Loucy (cell line): Measurements from ENCODE around the gene EIF3B.
A peak's percentile ranks its signal among the peaks of the same experiment; 100 is the strongest.

Experiments used
- H2AFZ ChIP-seq: fragments of 200-600 bp; sonication (generic); 2 replicates; pipeline ENCODE4 v1.6.0; 2016; ENCODE audit warnings: antibody characterized with exemption, mild to moderate bottlenecking, low read length, moderate library complexity
- H3F3A ChIP-seq: fragments of 200-600 bp; 2 replicates; pipeline ENCODE4 v1.6.0; 2016; ENCODE audit warnings: antibody characterized with exemption, low read depth, mild to moderate bottlenecking
- H3K27me3 ChIP-seq: fragments of 200-600 bp; sonication (generic); 2 replicates; pipeline ENCODE4 v1.6.1; 2014; ENCODE audit warnings: low read length, mild to moderate bottlenecking; ENCODE audit not compliant: insufficient read depth, poor library complexity, severe bottlenecking
- H3K36me3 ChIP-seq: fragments of 200-600 bp; sonication (generic); 2 replicates; pipeline ENCODE4 v1.6.1; 2016; ENCODE audit warnings: low read length; ENCODE audit not compliant: insufficient read depth
- H3K4me1 ChIP-seq: fragments of 200-600 bp; sonication (generic); 2 replicates; pipeline ENCODE4 v1.5.1; 2014; ENCODE audit warnings: low read length, mild to moderate bottlenecking; ENCODE audit not compliant: insufficient read depth, poor library complexity, severe bottlenecking
- H3K4me2 ChIP-seq: fragments of 200-600 bp; sonication (generic); 2 replicates; pipeline ENCODE4 v1.6.0; 2014; ENCODE audit warnings: antibody characterized with exemption, low read length, low read depth, mild to moderate bottlenecking; ENCODE audit not compliant: poor library complexity, severe bottlenecking
- H3K4me3 ChIP-seq: fragments of 200-600 bp; sonication (generic); 2 replicates; pipeline ENCODE4 v1.5.1; 2014; ENCODE audit warnings: low read length, mild to moderate bottlenecking, mixed read lengths; ENCODE audit not compliant: poor library complexity, severe bottlenecking
- H3K79me2 ChIP-seq: fragments of 200-600 bp; sonication (generic); 2 replicates; pipeline ENCODE4 v1.6.1; 2014; ENCODE audit warnings: low read length; ENCODE audit not compliant: insufficient read depth
- H3K9ac ChIP-seq: fragments of 200-600 bp; sonication (generic); 2 replicates; pipeline ENCODE4 v1.6.0; 2014; ENCODE audit warnings: mild to moderate bottlenecking, low read depth, low read length, moderate library complexity; ENCODE audit not compliant: poor library complexity, severe bottlenecking
- H3K9me2 ChIP-seq: fragments of 200-600 bp; sonication (generic); replicated peaks from 2 replicates; pipeline ENCODE4 v1.6.1; 2016; ENCODE audit warnings: low read depth, low read length, mixed read lengths
- H3K9me3 ChIP-seq: fragments of 200-600 bp; sonication (generic); 2 replicates; pipeline ENCODE4 v1.6.1; 2014; ENCODE audit warnings: mild to moderate bottlenecking, antibody characterized with exemption, low read length, low read depth; ENCODE audit not compliant: insufficient read depth
- H4K20me1 ChIP-seq: fragments of 200-600 bp; sonication (generic); 2 replicates; pipeline ENCODE4 v1.6.0; 2014; ENCODE audit warnings: antibody characterized with exemption, low read length, mild to moderate bottlenecking; ENCODE audit not compliant: insufficient read depth, poor library complexity, severe bottlenecking
- EZH2phosphoT487 ChIP-seq: fragments of 200-600 bp; IDR thresholded peaks from 2 replicates; pipeline ENCODE4 v1.6.1; 2018; ENCODE audit warnings: antibody characterized with exemption, mild to moderate bottlenecking, moderate library complexity, borderline replicate concordance
- TF ChIP-seq, protein P1 (sequence below): fragments of 200-600 bp; sonication (generic); conservative IDR thresholded peaks from 2 replicates; pipeline ENCODE4 v1.5.1; 2014; ENCODE audit warnings: mild to moderate bottlenecking, antibody characterized with exemption, low read length

The EIF3B gene

DNA sequence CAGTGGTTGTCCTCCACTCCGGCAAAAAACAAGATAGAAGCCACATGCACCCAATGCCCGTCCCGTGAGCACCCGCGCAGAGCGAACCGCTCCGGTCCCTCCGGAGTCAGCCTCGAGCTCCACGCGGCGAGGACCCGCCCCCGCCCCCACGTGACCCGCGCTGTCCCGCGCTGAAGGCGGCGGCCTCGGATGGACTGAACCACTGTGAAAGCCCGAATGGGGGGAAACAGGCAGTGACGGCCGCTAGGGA, 766 bp upstream of the EIF3B start:
- no peaks in the 10 kb centered on the region for H3F3A ChIP-seq
- H3K27me3 ChIP-seq, result no peaks in the 10 kb centered on the region
- peak overlapping the region; percentile 99 for H3K4me3 ChIP-seq
- no peaks in the 10 kb centered on the region for H3K9me3 ChIP-seq
- H3K9me2 ChIP-seq, result no peaks in the 10 kb centered on the region
- TF ChIP-seq, protein P1, sequence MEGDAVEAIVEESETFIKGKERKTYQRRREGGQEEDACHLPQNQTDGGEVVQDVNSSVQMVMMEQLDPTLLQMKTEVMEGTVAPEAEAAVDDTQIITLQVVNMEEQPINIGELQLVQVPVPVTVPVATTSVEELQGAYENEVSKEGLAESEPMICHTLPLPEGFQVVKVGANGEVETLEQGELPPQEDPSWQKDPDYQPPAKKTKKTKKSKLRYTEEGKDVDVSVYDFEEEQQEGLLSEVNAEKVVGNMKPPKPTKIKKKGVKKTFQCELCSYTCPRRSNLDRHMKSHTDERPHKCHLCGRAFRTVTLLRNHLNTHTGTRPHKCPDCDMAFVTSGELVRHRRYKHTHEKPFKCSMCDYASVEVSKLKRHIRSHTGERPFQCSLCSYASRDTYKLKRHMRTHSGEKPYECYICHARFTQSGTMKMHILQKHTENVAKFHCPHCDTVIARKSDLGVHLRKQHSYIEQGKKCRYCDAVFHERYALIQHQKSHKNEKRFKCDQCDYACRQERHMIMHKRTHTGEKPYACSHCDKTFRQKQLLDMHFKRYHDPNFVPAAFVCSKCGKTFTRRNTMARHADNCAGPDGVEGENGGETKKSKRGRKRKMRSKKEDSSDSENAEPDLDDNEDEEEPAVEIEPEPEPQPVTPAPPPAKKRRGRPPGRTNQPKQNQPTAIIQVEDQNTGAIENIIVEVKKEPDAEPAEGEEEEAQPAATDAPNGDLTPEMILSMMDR, result no peak
- TF ChIP-seq EZH2phosphoT487, result no peak
- peaks cover 2% of the 10 kb centered on the region; the same call in 1 of the 2 replicates for H3K36me3 ChIP-seq
- H3K4me1 ChIP-seq, result peaks cover 38% of the 10 kb centered on the region
- H3K4me2 ChIP-seq, result peak overlapping the region; percentile 92
- peak overlapping the region; percentile 95 for H3K9ac ChIP-seq
- H2AFZ ChIP-seq, result peak overlapping the region; percentile 99
- H4K20me1 ChIP-seq, result peaks cover 37% of the 10 kb centered on the region
- peaks cover 53% of the 10 kb centered on the region for H3K79me2 ChIP-seq

DNA sequence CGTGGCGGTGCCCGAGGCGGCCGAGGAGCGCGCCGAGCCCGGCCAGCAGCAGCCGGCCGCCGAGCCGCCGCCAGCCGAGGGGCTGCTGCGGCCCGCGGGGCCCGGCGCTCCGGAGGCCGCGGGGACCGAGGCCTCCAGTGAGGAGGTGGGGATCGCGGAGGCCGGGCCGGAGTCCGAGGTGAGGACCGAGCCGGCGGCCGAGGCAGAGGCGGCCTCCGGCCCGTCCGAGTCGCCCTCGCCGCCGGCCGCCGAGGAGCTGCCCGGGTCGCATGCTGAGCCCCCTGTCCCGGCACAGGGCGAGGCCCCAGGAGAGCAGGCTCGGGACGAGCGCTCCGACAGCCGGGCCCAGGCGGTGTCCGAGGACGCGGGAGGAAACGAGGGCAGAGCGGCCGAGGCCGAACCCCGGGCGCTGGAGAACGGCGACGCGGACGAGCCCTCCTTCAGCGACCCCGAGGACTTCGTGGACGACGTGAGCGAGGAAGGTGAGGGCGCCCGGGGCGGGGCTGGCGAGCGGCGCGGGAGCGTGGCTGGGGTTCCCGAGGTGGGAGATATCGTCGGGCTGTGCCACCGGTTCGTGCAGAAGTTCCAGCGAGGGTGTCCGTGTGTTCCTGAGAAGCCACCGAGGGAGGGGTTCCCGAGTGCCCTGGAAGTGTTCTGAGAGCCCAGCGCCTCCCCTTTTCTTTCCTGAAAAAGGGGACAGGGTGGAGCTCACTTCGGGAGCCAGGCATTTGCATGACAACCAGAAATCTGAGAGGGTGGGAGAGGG, 495 bp downstream of the EIF3B start:
- Histone ChIP-seq H3K4me2 (peak overlapping the region; percentile 98), H3K9me2 (no peaks in the 10 kb centered on the region), H3K9ac (peak overlapping the region; percentile 97), H3K9me3 (no peaks in the 10 kb centered on the region), H3K4me3 (peak overlapping the region; percentile 99), H2AFZ (no peak overlapping the region), H3F3A (no peaks in the 10 kb centered on the region), H4K20me1 (peaks cover 49% of the 10 kb centered on the region), H3K36me3 (peaks cover 11% of the 10 kb centered on the region; the same call in 1 of the 2 replicates), H3K27me3 (no peaks in the 10 kb centered on the region), H3K4me1 (peaks cover 50% of the 10 kb centered on the region), H3K79me2 (peaks cover 65% of the 10 kb centered on the region)
- TF ChIP-seq, protein P1, result no peak
- no peak for TF ChIP-seq EZH2phosphoT487

DNA sequence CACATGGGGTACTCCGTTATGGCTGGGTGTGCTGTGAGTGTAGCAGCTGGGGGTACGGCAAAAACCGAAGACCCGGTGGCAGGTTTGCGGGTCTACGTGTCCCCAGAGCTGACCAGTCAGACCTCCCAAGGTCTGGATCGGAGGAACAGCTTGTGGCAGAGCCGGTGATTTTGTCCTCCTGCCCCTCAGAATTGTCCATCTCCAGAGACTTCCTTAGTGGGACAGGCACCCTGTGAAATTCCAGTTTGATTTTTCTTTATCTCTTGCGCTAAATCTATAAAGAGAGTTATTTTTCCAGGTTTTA, 1.0 kb downstream of the EIF3B start:
- Histone ChIP-seq H3K9me3 (no peaks in the 10 kb centered on the region), H3F3A (no peaks in the 10 kb centered on the region), H3K9ac (peak overlapping the region; percentile 97), H3K4me2 (peak overlapping the region; percentile 98), H3K9me2 (no peaks in the 10 kb centered on the region), H3K79me2 (peaks cover 71% of the 10 kb centered on the region), H3K4me3 (peak overlapping the region; percentile 99), H2AFZ (no peak overlapping the region), H4K20me1 (peaks cover 54% of the 10 kb centered on the region), H3K27me3 (no peaks in the 10 kb centered on the region), H3K4me1 (peaks cover 50% of the 10 kb centered on the region), H3K36me3 (peaks cover 17% of the 10 kb centered on the region; the same call in 1 of the 2 replicates)
- TF ChIP-seq, protein P1, result no peak
- no peak for TF ChIP-seq EZH2phosphoT487
